Pancreas (tissue), 10 donors: ENCODE measurements around the gene TARBP1. TPM values are rescaled to one million over a fixed set of nuclear protein-coding genes. Genes with fewer than 3 reads are reported as not detected.
A peak's percentile ranks its signal among the peaks of the same experiment; 100 is the strongest.

Experiments used
- ATAC-seq, 4 donors: fragments of 200-7000 bp; cut with Tn5 transposase; one replicate each; pipeline versions ENCODE4 v1.8.0 to v1.9.1; 2020; ENCODE audit warnings: mild to moderate bottlenecking in 4 of 4, moderate library complexity in 4 of 4
- DNase-seq, 6 donors: peaks; one replicate each; pipeline ENCODE4 v3.0.0-alpha.2; 2020
- FAIRE-seq: peaks from 2 replicates; lab custom pipeline; 2012; peaks lifted over from hg19 to GRCh38; lab: Jason Lieb, UNC
- H3K27ac ChIP-seq, 4 donors: fragments of 200-600 bp; sonication (generic); 1 replicate in 3 of 4; 2 replicates in 1 of 4; pipeline versions ENCODE4 v1.5.0 to v1.8.0; 2020
- H3K27me3 ChIP-seq, 4 donors: fragments of 200-600 bp; one replicate each; pipeline ENCODE4 v1.8.0; 2021
- H3K36me3 ChIP-seq, 3 donors: fragments of 200-600 bp; sonication (generic) in 1 of 3; one replicate each; pipeline versions ENCODE4 v1.5.0 to v1.8.0; 2020 to 2021
- H3K4me1 ChIP-seq, 3 donors: fragments of 200-600 bp; one replicate each; pipeline ENCODE4 v1.8.0; 2021
- H3K4me3 ChIP-seq, 4 donors: fragments of 200-600 bp; sonication (generic) in 2 of 4; one replicate each; pipeline versions ENCODE4 v1.5.0 to v1.8.0; 2020 to 2021
- H3K9me3 ChIP-seq, 4 donors: fragments of 200-600 bp; one replicate each; pipeline ENCODE4 v1.8.0; 2021
- WGBS, 2 donors: extraction: QIAGEN DNeasy Blood & Tissue Kit; methylation state at CpG; one replicate each; pipeline ENCODE4 v1.1.7; 2013; 5-methylcytosine and 5-hydroxymethylcytosine counted together
- intact Hi-C, 3 donors: fragments of 100-400 bp; cut with DNase I; formaldehyde crosslinking; loops; one replicate each; pipeline versions ENCODE4 v1.11.1 to v1.14.2; 2022
- polyA plus RNA-seq, 2 donors: library from polyadenylated mRNA; stranded (reverse); fragments of 200-250 nt; gene quantifications; one replicate each; pipeline ENCODE4 v1.2.3, GENCODE V29; 2013
- total RNA-seq, 6 donors: library from RNA; stranded (reverse); fragmentation: NEBNext Ultra II Directional in 4 of 6; extraction: Animal tissue kit (Norgen Biotek cat#: 25700) in 4 of 6; gene quantifications; one replicate each; pipeline versions ENCODE4 v1.2.1 to v1.2.4, GENCODE V29; 2021 to 2023
- TF ChIP-seq, protein P1 (sequence below), 4 donors: fragments of 200-600 bp; sonication (generic) in 3 of 4; IDR thresholded peaks; one replicate each; pipeline versions ENCODE4 v1.5.0 to v1.8.0; 2021; ENCODE audit warnings: antibody characterized with exemption in 4 of 4
- donor health status: healthy with polysubstance abuse.
- donor health status: DM: no; HTN: no; CAD: no; lungs with moderate emphysema.
- donor health status: DM: no; HTN: no; CAD: no.
- donor health status: control.
- donor health status: control.
- donor health status: Bipolar disorder and iron deficiency.
- donor health status: DM: yes; HTN: yes; CAD: no.
- donor health status: DM: no; HTN: no; CAD: no.
- donor health status: DM: no; HTN: no; CAD: no.
- donor health status: DM: yes; HTN: yes; CAD: no.

The TARBP1 gene
- total and polyA plus RNA-seq, 8 donors, result 11.0 to 52.2 (median 14.4) TPM

DNA sequence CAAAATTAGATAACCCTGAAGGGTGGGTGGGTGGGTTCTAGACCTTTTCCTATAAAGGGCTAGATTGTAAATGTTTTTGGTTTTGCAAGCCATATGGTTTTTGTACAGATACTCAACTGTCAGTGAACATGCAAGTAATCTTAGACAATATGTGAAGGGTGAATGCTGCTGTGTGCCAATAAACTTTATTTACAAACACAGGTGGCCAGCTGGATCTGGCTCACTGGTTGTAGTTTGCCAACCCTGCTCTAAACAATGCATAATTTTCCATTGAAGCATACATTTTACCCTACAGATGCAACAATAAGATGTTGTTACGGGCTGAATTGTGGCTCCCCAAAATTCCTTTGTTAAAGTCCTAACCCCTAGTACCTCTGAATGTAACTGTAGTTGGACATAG lies 18.6 kb upstream of the TARBP1 start:
- TF ChIP-seq, protein P1, sequence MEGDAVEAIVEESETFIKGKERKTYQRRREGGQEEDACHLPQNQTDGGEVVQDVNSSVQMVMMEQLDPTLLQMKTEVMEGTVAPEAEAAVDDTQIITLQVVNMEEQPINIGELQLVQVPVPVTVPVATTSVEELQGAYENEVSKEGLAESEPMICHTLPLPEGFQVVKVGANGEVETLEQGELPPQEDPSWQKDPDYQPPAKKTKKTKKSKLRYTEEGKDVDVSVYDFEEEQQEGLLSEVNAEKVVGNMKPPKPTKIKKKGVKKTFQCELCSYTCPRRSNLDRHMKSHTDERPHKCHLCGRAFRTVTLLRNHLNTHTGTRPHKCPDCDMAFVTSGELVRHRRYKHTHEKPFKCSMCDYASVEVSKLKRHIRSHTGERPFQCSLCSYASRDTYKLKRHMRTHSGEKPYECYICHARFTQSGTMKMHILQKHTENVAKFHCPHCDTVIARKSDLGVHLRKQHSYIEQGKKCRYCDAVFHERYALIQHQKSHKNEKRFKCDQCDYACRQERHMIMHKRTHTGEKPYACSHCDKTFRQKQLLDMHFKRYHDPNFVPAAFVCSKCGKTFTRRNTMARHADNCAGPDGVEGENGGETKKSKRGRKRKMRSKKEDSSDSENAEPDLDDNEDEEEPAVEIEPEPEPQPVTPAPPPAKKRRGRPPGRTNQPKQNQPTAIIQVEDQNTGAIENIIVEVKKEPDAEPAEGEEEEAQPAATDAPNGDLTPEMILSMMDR (IDR thresholded peaks at IDR 0.05), result no peak
- H3K9me3 ChIP-seq, result no peaks in the 10 kb centered on the region
- FAIRE-seq (no peak), DNase-seq (no peak), ATAC-seq (no peak)
- H3K27ac ChIP-seq, result no peak overlapping the region
- intact Hi-C loops, result loop anchor here in 2 of 3 donors (5.0 kb wide), 1 partner anchor 585 kb away; no protein-coding TSS in a partner anchor
- 82 to 92% methylated on average over 1 of the region's 1 CpG for WGBS, 2 donors
- H3K4me3 ChIP-seq, result no peak overlapping the region
- no peaks in the 10 kb centered on the region for H3K36me3 ChIP-seq
- peaks cover 0 to 14% (median 7%) of the 10 kb centered on the region in 3 donors for H3K4me1 ChIP-seq
- H3K27me3 ChIP-seq, result no peaks in the 10 kb centered on the region

DNA sequence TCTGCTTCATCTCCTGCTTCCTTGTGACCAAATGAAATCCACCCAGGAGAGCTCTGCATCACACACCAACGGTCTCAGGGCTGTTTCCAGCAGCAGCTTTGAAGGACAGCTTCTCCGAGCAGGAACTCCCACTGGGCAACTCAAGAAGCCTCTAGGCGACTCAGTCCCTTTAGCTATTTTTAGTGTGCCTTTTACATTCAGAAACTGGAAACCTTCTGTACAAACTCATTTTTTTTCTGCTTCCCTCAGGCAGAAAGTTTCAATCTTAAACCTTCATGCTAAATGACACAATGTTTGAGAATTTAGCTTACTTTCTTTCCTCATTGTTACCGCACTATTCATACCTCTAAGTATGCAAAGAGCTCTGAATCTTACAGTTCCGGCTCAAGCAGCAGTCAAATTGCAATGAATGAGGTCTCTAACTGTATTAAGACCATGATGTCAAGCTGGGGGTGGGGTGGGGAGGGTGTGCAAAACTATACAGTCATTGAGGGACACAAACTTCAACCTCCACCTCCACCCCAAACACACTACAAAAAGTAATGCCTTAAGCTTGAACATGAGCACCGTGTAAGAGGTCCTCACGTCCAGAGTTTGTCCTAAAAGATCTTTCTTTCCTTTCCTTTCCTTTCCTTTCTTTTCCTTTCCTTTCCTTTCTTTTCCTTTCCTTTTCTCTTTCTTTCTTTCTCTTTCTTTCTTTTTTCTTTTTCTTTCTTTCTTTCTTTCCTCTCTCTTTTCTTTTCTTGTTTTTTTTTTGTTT lies 16.4 kb upstream of the TARBP1 start:
- 73 to 77% methylated on average over 7 of the region's 7 CpGs for WGBS, 2 donors
- ATAC-seq (no peak), FAIRE-seq (no peak), DNase-seq (no peak)
- TF ChIP-seq, protein P1 (IDR thresholded peaks at IDR 0.05), result no peak
- Histone ChIP-seq H3K4me1 (peaks cover 0 to 14% (median 7%) of the 10 kb centered on the region in 3 donors), H3K9me3 (no peaks in the 10 kb centered on the region), H3K27ac (peak overlapping the region in 2 of 4 donors; percentile 23 to 31), H3K27me3 (no peaks in the 10 kb centered on the region), H3K36me3 (no peaks in the 10 kb centered on the region), H3K4me3 (no peak overlapping the region)
- intact Hi-C loops, result loop anchor here in 2 of 3 donors (5.0 kb wide), 1 partner anchor 587 kb away; no protein-coding TSS in a partner anchor

DNA sequence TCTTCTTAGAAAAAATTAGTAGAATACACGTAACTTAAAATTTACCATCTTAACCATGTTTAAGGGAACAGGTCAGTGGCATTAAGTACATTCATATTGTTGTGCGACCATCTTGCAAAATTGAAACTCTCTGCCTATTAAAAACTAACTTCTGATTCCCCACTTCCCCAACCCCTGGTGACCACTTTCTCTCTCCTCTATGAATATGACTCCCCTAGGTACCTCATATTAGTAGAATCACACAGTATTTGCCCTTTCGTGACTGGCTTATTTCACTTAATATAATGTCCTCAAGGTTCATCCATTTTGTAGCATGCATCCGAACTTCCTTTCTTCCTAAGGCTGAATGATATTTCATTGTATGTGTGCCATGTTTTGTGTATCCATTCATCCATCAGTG lies 15.1 kb upstream of the TARBP1 start:
- no peak for ATAC-seq
- Histone ChIP-seq H3K27me3 (no peaks in the 10 kb centered on the region), H3K27ac (no peak overlapping the region), H3K4me1 (peaks cover 0 to 4% (median 0%) of the 10 kb centered on the region in 3 donors), H3K4me3 (no peak overlapping the region), H3K9me3 (no peaks in the 10 kb centered on the region), H3K36me3 (no peaks in the 10 kb centered on the region)
- TF ChIP-seq, protein P1 (IDR thresholded peaks at IDR 0.05), result no peak
- no peak for FAIRE-seq
- DNase-seq, result no peak
- intact Hi-C loops, result no loop called here
- WGBS, 2 donors, result 84 to 93% methylated on average over 4 of the region's 4 CpGs

DNA sequence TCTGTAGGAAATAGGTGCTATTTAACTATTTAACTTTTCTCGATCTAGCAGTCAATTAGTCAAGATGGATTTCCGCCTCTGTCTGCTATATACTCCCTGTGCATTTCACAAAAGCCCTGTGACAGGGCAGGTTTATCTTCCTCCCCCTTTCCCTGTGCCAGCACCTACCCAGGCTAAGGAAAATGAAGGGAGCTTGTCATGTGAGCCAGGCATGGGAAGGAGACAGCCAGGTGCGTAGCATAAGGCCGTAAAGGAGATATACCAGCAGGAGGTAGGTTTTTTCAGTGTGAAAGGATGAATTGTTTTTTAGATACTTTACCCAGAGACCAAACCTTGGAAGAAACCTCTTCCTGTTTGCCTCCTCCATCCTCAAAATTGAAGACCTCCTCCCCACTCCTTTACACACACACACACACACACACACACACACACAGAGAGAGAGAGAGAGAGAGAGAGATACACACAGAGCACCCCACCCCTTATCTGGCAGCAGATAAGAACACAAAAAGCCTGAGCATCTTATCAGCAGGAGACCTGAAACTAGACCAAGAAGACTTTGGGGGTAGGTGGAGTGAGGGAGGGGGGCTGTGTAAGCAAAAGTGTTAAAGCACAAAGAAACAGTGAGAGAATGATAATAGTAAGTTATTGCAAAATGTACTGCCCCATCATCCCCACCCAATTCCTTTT lies 12.0 kb upstream of the TARBP1 start:
- H3K27me3 ChIP-seq, result no peaks in the 10 kb centered on the region
- H3K9me3 ChIP-seq, result no peaks in the 10 kb centered on the region
- H3K27ac ChIP-seq, result no peak overlapping the region
- DNase-seq (no peak), FAIRE-seq (no peak), ATAC-seq (no peak)
- TF ChIP-seq, protein P1 (IDR thresholded peaks at IDR 0.05), result no peak
- H3K4me3 ChIP-seq, result no peak overlapping the region
- WGBS, 2 donors, result 65 to 67% methylated on average over 4 of the region's 4 CpGs
- no peaks in the 10 kb centered on the region for H3K4me1 ChIP-seq
- no peaks in the 10 kb centered on the region for H3K36me3 ChIP-seq
- intact Hi-C loops, result no loop called here
